DMS153 treated with DMSO at 0.1 percent for 48 hours (cell line): ENCODE data around the gene STK35.

ENCODE experiments used
- DNase-seq: peaks from one replicate; lab custom pipeline; 2025; ENCODE audit not compliant: unreplicated experiment; lab: John Stamatoyannopoulos, UW

The STK35 gene

GRCh38 chr20:2101057-2101864 is at the start of gene STK35:
Gene STK35 (plus strand): TSS chr20:2101827. CDS start chr20:2101882, 55 bp downstream.
- DNase-seq = peak; percentile 48

DNA sequence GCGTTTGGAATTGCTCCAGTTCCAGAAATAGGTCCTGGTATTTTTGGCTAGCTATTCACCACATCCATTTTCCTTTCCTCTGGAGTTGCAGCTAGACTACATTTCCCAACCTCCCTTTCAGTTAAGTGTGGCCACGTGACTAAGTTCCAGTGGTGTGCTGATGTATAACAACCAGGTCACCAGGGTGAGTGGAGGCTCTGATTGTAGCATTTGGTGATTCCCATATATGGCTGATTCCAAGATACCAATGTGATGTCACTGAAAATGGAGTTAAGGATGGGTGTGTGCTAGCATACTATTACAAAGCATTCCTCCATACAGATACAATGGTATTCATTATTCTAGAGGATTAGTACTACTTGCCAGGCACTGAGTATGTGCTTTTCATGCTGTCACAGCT is 49.7 kb upstream of the STK35 start:
- DNase-seq = no peak

- no peak for DNase-seq
These were observed 48.9 kb upstream of the STK35 start for GRCh38 chr20:2052741-2053140.

DNA sequence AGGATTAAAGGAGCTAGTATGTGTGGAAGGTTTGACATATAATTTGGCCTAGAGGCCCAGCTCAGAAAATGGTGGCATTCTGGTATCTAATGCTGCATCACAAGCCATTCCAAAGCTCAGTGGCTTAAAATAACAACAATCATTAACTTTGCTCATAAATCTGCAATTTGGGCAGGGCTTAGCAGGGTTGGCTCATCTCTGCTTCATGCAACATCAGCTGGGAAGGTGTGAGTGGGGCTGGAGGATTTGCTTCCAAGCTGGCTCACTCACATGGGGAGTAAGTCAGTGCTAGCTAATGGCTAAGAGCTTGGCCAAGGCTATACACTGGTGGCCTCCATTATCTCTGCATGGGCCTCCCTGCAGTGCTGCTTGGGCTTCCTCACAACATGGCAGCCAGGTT is 48.0 kb upstream of the STK35 start:
- no peak for DNase-seq

GRCh38 chr20:2054911-2055310 is 46.7 kb upstream of the STK35 start:
- DNase-seq = no peak

DNA sequence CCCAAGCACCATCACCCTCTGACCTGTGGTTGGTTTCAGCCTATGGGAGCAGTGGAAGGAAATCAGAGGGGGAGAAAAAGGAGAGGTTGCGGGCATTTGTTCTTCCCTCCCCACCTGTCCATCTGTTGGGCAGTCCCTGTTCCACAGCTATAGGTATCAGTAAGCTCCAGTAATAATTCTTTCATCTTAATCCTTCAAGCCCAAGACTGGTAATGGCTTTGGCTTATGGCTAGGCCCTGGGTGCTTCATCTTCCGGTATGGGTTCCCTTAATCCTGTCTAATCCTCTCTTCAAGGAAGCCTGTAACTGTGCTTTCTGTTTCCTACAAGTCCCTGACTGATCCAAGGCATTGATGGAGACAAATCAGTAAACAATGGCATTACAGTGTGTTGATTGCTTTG is 42.2 kb upstream of the STK35 start:
- DNase-seq = no peak

DNA sequence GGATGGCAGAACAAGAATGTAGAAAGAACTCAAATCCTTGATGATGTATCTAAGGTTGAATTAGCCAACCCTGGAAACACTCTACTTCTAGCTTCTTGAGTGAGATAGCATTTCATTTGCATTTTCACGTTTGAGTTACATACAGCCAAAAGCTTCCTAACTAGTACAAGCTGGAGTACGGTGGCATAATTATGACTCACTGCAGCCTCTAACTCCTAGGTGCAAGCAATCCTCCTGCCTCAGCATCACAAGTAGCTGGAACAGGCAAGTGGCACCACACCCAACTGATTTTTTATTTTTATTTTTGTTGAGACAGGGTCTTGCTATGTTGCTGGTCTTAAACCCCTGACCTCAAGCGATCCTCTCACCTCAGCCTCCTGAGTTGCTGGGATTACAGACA is 36.5 kb upstream of the STK35 start:
- DNase-seq = no peak

- no peak for DNase-seq
These were observed 35.0 kb upstream of the STK35 start for GRCh38 chr20:2066461-2067122.

DNA sequence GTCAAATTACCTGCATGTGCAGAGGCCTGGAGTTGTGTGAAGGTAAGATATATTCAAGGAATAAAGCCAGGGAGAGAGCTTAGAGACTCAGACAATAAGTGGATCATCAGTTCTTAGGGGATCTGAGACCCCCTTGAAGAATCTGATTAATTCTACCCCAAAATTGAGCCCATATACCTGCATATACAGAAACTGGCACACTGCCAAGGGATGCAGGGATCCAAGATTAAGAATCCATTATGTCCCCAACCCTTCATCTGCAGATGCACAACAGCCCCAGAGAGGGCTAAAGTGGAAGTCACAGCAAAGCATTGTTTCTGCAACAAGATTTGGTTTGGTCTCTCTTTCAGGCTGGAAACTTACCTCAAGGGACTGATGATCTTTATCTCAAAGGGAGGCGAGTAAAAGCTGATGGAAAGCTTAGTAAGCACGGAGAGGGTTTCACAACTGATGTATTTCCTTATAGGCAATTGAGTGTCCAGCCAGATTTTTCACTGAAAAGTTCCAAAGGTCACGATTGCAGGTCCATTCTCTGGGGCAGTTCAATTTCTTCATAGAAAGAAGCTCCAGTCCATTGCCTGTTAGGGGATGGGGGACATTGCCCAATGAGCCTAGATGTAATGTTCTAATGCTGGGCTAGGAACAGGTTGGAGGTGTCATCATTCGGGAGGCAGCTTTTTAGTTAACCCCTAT is 20.9 kb upstream of the STK35 start:
- no peak for DNase-seq

GRCh38 chr20:2084703-2085102 is 16.9 kb upstream of the STK35 start:
- no peak for DNase-seq

DNA sequence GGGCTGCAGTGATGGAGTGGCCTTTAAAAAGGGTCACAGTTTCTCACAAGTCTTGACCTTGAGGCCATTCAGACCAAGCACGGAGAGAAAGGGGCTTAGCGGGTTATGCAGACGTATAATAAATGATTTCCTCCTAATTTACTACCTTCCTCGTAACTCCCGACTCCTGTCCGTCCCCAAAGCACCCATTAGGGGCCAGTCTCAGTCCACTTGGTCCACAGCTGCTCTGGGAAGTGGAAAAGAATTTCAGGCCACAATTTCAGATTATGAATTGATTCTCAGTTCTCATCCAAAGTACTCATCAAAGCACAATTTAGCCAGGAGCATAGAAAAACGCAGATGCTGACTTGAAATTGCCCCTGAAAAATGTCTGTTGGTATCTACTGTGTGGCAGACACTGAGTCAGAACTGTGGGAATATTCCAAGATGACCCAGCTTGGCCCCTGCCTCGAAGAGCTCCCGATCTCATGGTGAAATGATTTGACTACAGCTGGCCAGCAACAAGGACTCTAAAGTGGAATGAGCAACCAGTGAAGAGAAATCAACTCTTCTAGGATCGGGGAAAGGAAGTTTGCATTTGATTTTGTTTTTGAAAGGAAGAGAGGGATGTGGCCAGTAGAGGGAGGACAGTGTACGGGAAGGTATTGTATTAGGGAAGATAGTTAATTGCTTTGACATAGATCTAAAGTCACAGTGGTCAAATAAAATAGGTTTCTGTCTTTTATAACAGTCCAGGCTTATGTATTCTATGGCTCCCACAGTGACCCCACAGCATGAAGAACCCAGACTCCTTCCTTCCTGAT is 15.2 kb upstream of the STK35 start:
- DNase-seq = no peak

DNA sequence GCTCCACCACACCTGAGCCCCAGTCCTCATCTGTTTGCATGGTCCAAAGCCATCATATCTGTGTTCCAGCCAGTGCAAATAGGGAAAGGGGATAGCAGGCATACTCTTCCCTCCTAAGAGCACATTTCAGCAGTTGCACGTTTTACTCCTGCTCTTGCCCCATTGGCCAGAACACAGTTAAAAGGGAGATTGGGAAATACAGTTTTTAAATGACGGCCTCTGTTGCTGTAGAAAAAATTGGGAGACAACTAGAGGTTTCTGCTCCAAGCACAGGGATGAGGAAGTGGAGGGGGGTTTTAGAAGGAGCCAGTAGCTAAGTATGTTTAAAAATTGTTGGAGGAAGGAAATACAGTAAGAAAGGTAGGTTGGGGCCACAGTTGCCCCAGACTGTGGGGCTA is 14.6 kb upstream of the STK35 start:
- no peak for DNase-seq

DNA sequence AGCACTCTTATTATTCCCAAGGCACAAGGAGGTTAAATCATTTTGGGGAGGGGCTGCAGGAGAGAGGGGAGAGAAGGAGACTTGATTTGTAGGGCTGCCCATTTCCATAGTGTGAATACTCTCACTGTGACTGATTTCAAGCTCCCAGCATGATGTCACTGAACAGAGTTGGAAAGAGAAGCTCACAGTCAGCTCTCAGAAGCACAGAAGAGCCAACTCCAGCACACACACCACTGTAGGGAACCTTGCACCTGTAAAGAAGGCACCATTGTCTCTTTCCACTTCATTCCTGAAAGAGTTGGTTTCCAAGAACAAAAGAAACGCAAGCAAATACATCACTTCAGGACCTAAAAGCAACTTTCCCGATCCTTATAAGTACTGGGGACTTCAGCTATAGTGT is 12.7 kb upstream of the STK35 start:
- DNase-seq = no peak

DNA sequence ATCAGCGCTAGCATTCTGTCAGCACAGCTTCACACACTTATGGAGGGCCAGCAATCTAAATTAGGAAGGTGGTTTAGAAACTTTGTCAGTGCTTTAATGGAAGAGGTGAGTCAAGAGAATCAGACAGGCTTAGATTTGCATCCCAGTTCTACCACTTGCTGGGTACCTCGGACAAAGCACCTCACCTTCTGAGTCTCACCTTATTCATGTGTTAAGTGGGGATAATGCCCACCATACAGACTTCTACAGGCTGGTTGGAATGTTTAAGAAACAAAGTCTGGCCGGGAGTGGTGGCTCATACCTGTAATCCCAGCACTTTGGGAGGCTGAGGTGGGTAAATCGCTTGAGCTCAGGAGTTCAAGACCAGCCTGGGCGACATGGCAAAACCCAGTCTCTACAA is 12.2 kb upstream of the STK35 start:
- DNase-seq = no peak

DNA sequence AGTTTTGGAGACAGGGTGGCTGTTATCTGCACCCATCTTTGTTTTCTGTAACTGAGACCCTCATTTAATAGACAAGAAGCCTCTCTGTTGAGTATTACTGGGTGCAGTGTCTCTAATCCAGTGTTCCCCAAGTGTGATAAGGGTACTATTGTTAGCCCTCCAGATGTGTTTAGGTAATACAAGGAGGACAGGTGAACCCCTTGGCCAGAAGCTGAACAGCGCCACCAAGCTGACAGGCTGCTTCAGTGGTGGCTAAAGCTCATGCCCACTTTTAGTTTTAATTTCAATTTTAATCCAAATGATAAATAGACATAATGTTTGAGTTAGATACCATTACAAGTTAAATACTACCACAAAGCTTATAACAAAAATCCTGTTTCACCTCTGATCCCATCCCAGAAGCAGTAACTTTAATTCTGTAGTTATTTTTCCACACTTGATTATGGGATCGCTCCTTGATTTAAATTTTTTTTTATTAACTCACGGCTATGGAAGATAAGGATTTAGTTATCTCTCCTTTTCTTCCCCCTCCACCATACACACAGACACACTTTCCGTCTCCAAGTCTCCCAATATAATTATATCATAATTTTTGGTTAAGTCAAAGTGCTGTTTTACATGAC is 8.4 kb upstream of the STK35 start:
- no peak for DNase-seq

- no peak for DNase-seq
These were observed 7.7 kb upstream of the STK35 start for GRCh38 chr20:2093883-2094282.

GRCh38 chr20:2101865-2102584 is 398 bp downstream of the STK35 start:
- DNase-seq = peak; percentile 93

- no peak for DNase-seq
These were observed 1.2 kb downstream of the STK35 start for GRCh38 chr20:2102585-2103460.

GRCh38 chr20:2103461-2104153 is 2.0 kb downstream of the STK35 start:
- DNase-seq = no peak
